T1000 (cell line): ENCODE measurements around the gene TTC9C.
"Not testable (repeated sequence)": the region's sequence is repeated elsewhere in the genome, so short reads cannot be mapped to it uniquely, and the experiment has no call there.

ENCODE experiments used
- DNase-seq: peaks from one replicate; lab custom pipeline; 2025; ENCODE audit warnings: mixed read lengths; lab: John Stamatoyannopoulos, UW

The TTC9C gene

DNA sequence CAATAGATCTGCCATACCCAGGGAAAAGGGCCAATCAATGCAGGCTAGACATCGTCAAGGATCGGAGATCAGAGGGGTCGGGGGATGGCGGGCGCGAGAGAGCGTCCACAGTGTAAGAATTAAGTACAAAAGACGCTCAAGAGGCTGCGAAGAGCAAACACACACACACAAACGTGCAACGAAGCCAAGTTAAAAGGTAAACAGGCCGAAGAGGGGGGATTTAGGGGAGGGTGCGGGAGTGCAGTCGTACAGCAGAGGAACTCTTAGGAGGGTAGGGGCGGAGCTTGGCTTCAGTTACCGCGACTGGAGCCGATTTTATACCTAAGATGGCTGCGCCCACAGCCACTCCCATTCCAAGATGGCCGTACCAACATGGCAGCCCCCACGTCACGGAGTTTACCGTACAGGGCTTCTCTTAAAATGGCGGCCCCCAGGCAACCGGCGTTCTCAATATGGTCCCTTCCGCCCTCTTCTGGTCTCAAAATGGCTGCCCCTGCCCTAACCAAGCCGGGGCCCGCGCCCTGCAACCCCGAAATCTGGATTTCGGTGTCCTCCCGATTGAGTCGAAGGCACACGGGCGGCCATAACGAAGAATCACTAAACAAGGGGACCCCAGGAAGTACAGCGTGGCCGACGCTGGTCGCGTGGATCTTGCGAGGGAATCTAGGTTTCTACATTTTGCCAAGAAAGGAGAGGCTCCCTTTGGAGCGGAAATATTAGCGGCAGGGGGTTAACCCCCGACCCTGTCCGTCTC lies 18.9 kb upstream of the TTC9C start:
- DNase-seq = peak; percentile 89

DNA sequence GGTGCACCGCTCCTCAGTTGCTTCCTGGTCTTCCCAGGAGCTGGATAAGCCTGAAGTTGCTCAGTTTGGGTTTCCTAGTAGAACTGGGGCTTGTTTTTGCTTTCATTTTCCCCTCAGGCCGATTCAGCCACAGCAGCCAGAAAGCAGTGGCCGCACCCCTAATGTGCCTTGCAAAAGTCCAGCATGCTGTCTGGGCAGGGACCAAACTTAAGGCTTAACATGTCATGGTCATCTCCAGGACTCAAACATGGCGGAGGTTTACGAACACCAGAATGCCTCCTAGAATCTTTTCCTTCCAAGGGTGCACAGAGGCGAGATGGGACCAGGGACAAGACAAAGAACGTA lies 18.3 kb upstream of the TTC9C start:
- no peak for DNase-seq

DNA sequence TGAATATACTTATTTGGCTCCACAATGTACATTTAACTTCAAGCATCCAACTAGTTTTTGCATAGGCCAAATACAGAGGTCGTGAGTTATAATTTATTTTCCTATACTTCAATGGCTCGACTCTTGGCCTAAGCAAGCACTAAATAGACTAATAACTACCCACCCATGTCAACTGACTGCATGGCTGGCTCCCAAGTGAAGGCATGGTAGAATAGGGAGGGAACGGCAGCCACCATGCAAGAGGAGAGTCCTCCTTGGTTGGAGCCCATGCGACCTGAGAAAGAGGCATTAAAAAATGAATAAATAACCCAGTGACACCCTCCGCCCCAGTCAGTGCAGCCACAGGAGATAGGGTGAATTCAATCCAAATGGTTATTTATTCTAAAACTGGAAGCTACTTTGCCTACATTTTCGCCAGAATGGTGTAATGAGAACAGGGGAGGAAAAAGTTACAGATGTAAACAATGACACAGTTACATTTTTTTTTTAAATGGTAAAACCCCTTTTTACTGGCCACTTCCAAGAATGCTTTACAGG lies 15.9 kb upstream of the TTC9C start:
- DNase-seq = no peak

DNA sequence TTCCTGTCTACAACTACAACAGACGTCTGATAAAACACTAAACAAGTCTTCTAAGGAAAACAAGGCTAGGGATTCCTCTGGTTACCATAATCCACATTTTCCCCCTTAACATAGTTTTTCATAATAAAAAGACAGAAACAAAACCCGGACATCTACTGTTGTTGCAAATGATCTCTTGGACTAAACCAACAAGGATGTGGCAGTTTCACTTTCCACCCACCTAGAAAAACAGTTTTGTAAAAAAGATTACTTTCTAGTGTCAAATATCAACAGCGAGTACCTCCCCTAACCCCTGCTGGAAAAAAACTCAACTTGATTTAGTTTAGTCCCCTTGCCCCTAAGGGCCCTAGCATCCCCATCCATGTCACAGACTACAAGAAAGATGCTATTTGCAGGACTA lies 15.4 kb upstream of the TTC9C start:
- no peak for DNase-seq

DNA sequence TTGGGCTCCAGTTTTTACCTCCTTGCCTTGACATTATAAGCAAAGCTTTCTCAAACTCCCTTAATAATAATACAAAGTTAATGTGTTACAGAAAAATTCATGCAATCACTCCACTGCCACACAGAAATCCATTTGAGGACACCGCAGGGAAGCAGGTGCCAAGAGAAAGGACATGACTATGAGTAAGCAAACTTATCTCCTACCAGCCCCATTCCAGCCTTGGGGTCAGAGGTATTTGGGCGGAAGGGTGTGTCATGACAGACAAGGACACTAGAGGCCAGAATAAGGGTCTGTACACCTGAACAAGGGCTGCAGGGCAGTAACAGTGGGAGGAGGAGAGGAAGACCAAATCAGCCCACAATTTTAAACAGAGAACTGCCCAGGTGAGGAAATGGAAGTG lies 14.9 kb upstream of the TTC9C start:
- no peak for DNase-seq

DNA sequence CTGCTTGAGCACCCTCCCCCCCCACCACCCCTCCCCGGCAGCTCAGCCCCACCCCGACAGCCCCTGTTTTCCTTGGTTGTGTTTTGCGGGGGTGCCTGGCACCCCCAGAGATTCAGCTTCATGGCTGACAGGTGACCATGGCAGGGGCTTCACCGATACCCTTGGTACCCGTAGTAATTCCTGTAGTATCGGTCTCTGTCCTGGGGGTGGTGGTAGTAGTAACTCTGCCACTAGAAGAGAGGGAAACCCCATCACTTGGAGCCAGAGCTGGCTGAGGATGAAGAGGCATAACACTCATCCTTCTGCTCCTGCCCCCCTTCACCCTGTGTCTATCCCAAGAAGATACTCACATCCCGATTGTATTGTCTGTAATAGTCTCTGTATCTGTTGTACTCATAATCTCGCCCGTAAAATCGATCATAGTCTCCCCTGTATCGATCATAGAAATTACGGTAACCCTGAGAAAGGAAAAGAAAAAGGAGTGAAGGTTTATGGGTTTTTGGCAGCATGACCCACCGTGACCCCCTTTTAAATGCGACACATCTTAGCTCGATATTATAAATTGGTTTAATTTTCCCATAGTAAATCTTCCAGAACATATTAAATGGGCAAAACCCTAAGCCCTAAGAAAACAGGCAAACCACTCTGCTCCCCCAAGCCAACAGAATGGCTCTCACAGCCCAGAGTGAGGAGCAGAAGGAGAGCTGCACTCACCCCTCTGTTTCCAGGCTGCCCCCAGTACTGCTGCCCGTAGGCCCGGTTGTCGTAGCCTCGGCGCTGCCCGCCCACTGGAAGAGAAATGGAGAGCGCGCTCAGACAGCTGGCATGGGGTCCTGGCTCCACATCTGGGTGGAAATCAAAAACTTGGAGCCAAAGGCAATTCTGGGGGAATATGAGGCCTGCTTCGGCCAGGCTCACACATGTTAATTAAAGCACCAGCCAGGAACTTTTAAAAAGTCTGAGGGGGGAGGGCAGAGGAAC lies 12.8 kb upstream of the TTC9C start:
- DNase-seq = no peak

DNA sequence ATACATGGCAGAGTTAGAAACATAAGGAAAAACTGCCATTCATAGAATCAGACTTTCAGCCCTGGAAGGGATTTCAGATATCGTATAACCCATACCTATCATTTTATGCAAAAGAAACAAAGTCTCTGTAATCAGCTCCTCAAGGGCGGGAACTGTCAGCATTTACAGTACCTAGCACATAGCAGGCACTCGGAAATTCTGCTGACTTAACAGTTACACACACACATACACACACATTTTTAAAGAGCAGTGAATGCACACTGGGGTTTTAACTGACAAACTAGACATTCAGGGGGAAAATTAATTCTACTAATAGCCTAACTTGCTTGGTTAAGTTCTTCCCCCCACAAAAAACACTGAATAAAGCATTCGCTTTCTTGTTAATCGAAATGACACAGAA lies 12.1 kb upstream of the TTC9C start:
- no peak for DNase-seq

GRCh38 chr11:62716816-62717215 lies 11.5 kb upstream of the TTC9C start:
- no peak for DNase-seq

- DNase-seq = no peak
Measured at GRCh38 chr11:62719302-62719978, 8.8 kb upstream of the TTC9C start.

GRCh38 chr11:62721994-62722393 lies 6.3 kb upstream of the TTC9C start:
- no peak for DNase-seq

DNA sequence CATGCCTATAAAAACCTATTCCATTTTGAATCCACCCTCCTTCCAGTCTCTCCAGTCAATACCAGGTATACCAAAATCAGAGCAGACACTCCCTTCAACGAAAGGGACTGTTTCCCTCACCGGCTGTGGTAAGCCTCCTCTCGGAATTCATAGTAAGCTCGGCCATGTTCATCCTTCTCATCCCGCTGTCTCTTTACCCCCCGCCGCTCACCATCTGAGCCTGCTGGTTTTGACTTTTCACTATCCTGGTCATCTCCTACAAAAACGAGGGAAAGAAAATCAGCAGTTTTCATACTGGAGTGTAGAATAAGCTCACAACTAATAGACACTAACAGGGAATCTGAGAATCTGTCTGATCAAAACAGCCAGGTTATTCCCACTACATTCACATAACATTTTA lies 4.1 kb upstream of the TTC9C start:
- DNase-seq = no peak

DNA sequence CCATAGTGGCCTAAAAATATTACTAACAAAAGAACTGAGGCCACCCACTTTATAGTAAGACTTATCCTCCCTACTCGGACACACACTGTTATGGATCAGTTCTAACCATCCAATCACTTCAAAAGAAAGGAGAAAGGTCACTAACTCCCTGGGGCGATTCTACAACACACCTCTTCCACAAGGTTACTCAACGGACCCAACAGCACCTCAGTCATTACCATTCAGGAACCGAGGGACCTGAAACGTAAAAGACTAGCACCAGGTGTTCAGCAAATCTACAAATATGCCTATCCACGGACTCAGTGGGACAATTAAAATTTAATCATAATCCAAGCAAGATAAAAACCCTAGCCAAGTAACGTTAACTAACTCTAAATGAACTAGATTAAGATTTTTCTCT lies 2.6 kb upstream of the TTC9C start:
- no peak for DNase-seq

DNA sequence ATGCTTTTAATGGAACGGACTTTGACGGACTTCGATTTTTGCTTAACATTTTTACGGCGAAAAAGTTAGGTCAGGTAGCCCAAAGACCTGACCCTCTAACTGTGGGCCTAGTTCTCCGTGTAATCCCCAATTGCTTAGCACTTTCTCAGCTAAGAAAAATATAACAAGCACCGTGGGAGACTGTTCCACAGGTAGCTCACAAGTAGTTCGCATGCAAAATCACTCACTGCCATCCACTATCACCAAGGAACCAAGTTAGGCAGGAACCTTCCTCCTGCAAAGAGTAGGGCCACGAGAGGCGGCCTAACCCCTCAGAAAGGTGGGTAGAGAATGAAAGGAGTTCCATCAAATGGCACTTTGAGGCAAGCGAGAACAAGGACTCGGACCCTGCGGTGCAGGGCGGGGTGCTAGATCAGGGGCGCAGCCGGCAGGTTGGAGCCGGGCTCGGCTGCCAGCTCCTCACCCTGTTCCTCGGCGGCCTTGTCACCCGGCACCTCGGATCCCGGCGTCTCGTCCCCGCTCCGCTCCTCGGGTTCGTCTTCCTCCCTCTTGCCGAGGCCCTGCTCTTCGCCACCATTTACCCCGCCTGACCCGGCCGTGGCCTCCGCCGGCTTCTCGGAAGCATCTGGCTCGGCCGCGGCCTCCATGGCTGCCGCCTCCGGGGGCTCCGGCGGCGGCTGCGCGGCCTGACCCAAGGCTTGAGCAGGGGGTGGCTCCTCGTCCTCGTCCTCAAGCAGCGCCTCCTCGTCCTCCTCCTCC lies 2.0 kb upstream of the TTC9C start:
- no peak for DNase-seq

GRCh38 chr11:62726915-62727164 lies 1.4 kb upstream of the TTC9C start:
- no peak for DNase-seq

GRCh38 chr11:62727165-62727871 lies 968 bp upstream of the TTC9C start, which contains the start of gene HNRNPUL2:
TSS of gene HNRNPUL2 (minus strand) at chr11:62727457. CDS start at chr11:62727156, 301 bp downstream.
- peak; percentile 97 for DNase-seq

- DNase-seq = peak; percentile 87
Measured at GRCh38 chr11:62727872-62728170, 465 bp upstream of the TTC9C start.

- DNase-seq = not testable (repeated sequence)
Measured at GRCh38 chr11:62730076-62730475, 1.8 kb downstream of the TTC9C start.

GRCh38 chr11:62732830-62733229 lies 4.5 kb downstream of the TTC9C start:
- DNase-seq = no peak

- no peak for DNase-seq
Measured at GRCh38 chr11:62737196-62737595, 8.9 kb downstream of the TTC9C start.

GRCh38 chr11:62747475-62748160 lies 19.3 kb downstream of the TTC9C start:
- no peak for DNase-seq

GRCh38 chr11:62749931-62750330 lies 21.6 kb downstream of the TTC9C start:
- not testable (repeated sequence) for DNase-seq
